ENCODE results near the gene THY1.

DNA sequence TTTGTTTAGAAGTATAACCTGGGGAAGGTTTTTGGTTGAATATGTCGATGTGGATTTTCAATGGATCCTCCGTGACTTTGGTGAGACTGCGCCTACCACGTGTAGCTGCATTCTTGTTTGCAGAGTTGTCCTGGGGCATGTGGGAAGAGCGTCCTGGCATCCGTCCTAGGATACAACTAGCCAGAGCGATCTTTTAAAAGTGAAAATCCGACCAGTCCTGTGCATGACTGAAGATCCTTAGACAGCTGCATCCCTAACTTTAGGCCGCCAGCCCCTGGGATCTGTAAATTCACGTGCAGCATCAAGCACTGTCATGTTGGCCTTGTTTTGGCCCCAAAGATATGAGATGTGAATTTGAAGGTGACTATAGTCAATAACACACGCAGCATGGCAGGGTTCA lies 22.4 kb upstream of the THY1 start:
- no peak for TF ChIP-seq POLR2A (IDR thresholded peaks at IDR 0.05; ENCODE audit: low read depth, low read length)
- no peak for TF ChIP-seq TAF1 (IDR thresholded peaks at IDR 0.05; ENCODE audit: low read depth, low read length)
- no peak for TF ChIP-seq POLR2AphosphoS5 (IDR thresholded peaks at IDR 0.05; ENCODE audit: low read depth, low read length)
- no peak for TF ChIP-seq PAX5 (IDR thresholded peaks at IDR 0.05; ENCODE audit: insufficient read depth, low read length, severe bottlenecking)

Measured in GM12891 (cell line).